GM21515 (cell line): ENCODE results near the gene ISYNA1.

ENCODE experiments used
- ATAC-seq: cut with Tn5 transposase; IDR thresholded peaks from one replicate; pipeline ENCODE4 v1.9.1; 2021; ENCODE audit not compliant: unreplicated experiment

Gene ISYNA1

GRCh38 chr19:18468517-18468916, 30.6 kb upstream of the ISYNA1 start:
- ATAC-seq: no peak

- ATAC-seq: no peak
Measured at GRCh38 chr19:18467978-18468377, 30.0 kb upstream of the ISYNA1 start.

- ATAC-seq: no peak
Measured at GRCh38 chr19:18466354-18466753, 28.4 kb upstream of the ISYNA1 start.

- no peak for ATAC-seq
Measured at GRCh38 chr19:18465964-18466339, 28.0 kb upstream of the ISYNA1 start.

- ATAC-seq: no peak
Measured at GRCh38 chr19:18465214-18465963, 27.5 kb upstream of the ISYNA1 start.

- no peak for ATAC-seq
Measured at GRCh38 chr19:18464646-18465045, 26.7 kb upstream of the ISYNA1 start.

- no peak for ATAC-seq
Measured at GRCh38 chr19:18461471-18461870, 23.5 kb upstream of the ISYNA1 start.

GRCh38 chr19:18460900-18461299, 23.0 kb upstream of the ISYNA1 start:
- no peak for ATAC-seq

- ATAC-seq: no peak
Measured at GRCh38 chr19:18457483-18458331, 19.8 kb upstream of the ISYNA1 start.

- no peak for ATAC-seq
Measured at GRCh38 chr19:18456974-18457373, 19.0 kb upstream of the ISYNA1 start.

- no peak for ATAC-seq
Measured at GRCh38 chr19:18456279-18456678, 18.3 kb upstream of the ISYNA1 start.

- no peak for ATAC-seq
Measured at GRCh38 chr19:18453269-18454024, 15.5 kb upstream of the ISYNA1 start.

- no peak for ATAC-seq
Measured at GRCh38 chr19:18452386-18452785, 14.5 kb upstream of the ISYNA1 start.

- no peak for ATAC-seq
Measured at GRCh38 chr19:18450931-18451836, 13.3 kb upstream of the ISYNA1 start.

GRCh38 chr19:18450021-18450930, 12.3 kb upstream of the ISYNA1 start:
- ATAC-seq: no peak

GRCh38 chr19:18449552-18449951, 11.6 kb upstream of the ISYNA1 start:
- no peak for ATAC-seq

- no peak for ATAC-seq
Measured at GRCh38 chr19:18446811-18447359, 9.0 kb upstream of the ISYNA1 start.

- ATAC-seq: no peak
Measured at GRCh38 chr19:18446145-18446810, 8.3 kb upstream of the ISYNA1 start.
